HG03045 (cell line): ENCODE data around the gene C12orf42.

Experiments
- ATAC-seq: cut with Tn5 transposase; IDR thresholded peaks from one replicate; pipeline ENCODE4 v1.9.1; 2021; ENCODE audit warnings: mild to moderate bottlenecking, moderate library complexity; ENCODE audit not compliant: unreplicated experiment

The C12orf42 gene

GRCh38 chr12:103273645-103274044 lies 222.1 kb downstream of the C12orf42 start:
- no peak for ATAC-seq

DNA sequence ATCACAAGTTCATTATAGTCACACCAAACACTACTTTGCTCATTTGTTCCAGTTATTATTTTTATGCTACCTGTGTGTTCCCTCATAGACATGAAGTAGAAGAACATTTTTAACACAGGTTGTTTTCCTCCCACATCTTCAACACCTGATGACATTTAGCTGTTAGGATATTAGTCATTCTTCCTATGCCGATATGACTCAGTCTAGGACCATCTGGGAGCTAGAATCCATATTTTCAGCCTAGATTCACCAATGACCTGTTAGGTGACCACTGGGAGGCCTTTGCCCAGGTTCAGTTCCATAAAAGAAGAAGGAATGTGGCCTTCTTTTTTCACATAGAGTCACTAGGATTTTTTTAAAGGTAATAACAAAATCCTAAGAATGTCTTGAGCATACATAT lies 222.8 kb downstream of the C12orf42 start:
- no peak for ATAC-seq

DNA sequence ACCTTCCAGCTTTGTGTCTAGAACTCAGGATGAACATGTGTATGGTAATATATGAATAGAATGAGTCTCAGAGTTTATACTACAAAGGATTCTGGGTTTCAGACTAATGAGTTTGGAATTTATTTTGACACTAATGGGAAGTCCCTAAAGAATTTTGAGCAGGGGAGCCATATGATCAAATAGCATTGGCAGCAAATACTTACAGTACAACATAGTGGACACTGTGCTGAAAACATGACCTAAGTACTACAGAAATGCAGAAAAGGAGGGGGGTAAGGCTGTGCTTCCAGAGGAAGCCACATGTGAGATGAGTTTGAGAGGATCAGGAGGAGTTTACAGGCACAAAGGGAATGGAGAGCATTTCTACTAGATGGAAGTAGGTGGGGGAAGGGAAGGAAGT lies 225.8 kb downstream of the C12orf42 start:
- ATAC-seq, result no peak

- no peak for ATAC-seq
Measured at GRCh38 chr12:103268831-103269514, 226.8 kb downstream of the C12orf42 start.

DNA sequence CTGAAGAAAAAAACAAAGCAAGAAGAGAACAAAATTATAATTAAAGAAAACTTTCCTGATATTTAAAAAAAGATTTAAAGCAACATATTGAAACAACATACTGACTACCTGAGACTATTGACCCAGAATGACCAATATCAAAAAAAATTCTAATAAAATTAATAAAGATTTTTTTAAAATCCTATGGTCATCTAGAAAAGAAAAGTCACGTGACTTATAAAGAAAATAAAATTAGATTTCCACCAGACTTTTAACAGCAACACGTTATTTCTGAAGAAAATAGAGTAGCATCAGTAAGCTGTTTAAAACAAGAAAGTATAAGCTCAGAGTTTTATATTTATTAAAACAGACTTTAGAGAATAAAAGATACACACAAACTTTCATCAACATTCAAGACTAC lies 238.0 kb downstream of the C12orf42 start:
- no peak for ATAC-seq
